GM10847 (cell line): ENCODE results near the gene COG2.

Source experiments
- POLR2A ChIP-seq: IDR thresholded peaks from 2 replicates; pipeline ENCODE4 v1.6.1; 2011; ENCODE audit not compliant: insufficient read length; ENCODE audit errors: extremely low read depth

COG2 gene

GRCh38 chr1:230715510-230715909 is 73.2 kb downstream of the COG2 start:
- no peak for TF ChIP-seq POLR2A

GRCh38 chr1:230717251-230717650 is 75.0 kb downstream of the COG2 start:
- no peak for TF ChIP-seq POLR2A

- TF ChIP-seq POLR2A = no peak
These were observed 83.2 kb downstream of the COG2 start for GRCh38 chr1:230725256-230726012.

GRCh38 chr1:230728710-230729392 is 86.6 kb downstream of the COG2 start:
- no peak for TF ChIP-seq POLR2A

GRCh38 chr1:230730977-230731376 is 88.7 kb downstream of the COG2 start:
- TF ChIP-seq POLR2A = no peak

GRCh38 chr1:230735447-230735846 is 93.2 kb downstream of the COG2 start:
- TF ChIP-seq POLR2A = no peak

GRCh38 chr1:230737622-230738262 is 95.5 kb downstream of the COG2 start:
- no peak for TF ChIP-seq POLR2A

GRCh38 chr1:230739564-230740290 is 97.4 kb downstream of the COG2 start:
- no peak for TF ChIP-seq POLR2A
